Stromal cell of bone marrow (primary cell): ENCODE data around the gene AMT.

Source experiments
- DNase-seq: peaks from one replicate; pipeline ENCODE4 v3.0.0-alpha.2; 2012; ENCODE audit warnings: low read depth

AMT gene

GRCh38 chr3:49422379-49423248 lies at the start of gene AMT:
TSS of gene AMT (minus strand) at chr3:49422473. CDS start at chr3:49422450, 23 bp downstream.
- no peak for DNase-seq

GRCh38 chr3:49470714-49471420 lies 48.6 kb upstream of the AMT start:
- no peak for DNase-seq

GRCh38 chr3:49469936-49470713 lies 47.9 kb upstream of the AMT start, which contains the start of gene DAG1:
TSS of gene DAG1 (plus strand) at chr3:49470267. CDS start at chr3:49510535, 40,268 bp downstream.
- peak; percentile 94 for DNase-seq

- DNase-seq: peak; percentile 55
These were observed 47.0 kb upstream of the AMT start for GRCh38 chr3:49469037-49469935.

GRCh38 chr3:49466085-49466484 lies 43.8 kb upstream of the AMT start:
- no peak for DNase-seq

GRCh38 chr3:49465270-49466034 lies 43.2 kb upstream of the AMT start:
- no peak for DNase-seq

- no peak for DNase-seq
These were observed 39.9 kb upstream of the AMT start for GRCh38 chr3:49462222-49462621.

GRCh38 chr3:49461443-49462171 lies 39.3 kb upstream of the AMT start:
- DNase-seq: no peak

- DNase-seq: no peak
These were observed 38.7 kb upstream of the AMT start for GRCh38 chr3:49460956-49461355.

GRCh38 chr3:49460188-49460890 lies 38.1 kb upstream of the AMT start:
- no peak for DNase-seq

- DNase-seq: no peak
These were observed 34.2 kb upstream of the AMT start for GRCh38 chr3:49456466-49456865.

GRCh38 chr3:49454898-49455681 lies 32.8 kb upstream of the AMT start:
- no peak for DNase-seq

- DNase-seq: no peak
These were observed 32.2 kb upstream of the AMT start for GRCh38 chr3:49454458-49454857.

- no peak for DNase-seq
These were observed 31.3 kb upstream of the AMT start for GRCh38 chr3:49453621-49454020.

GRCh38 chr3:49445391-49445790 lies 23.1 kb upstream of the AMT start:
- DNase-seq: no peak

GRCh38 chr3:49434731-49435130 lies 12.5 kb upstream of the AMT start:
- no peak for DNase-seq

GRCh38 chr3:49428752-49429080 lies 6.4 kb upstream of the AMT start:
- no peak for DNase-seq

- DNase-seq: no peak
These were observed 5.3 kb upstream of the AMT start for GRCh38 chr3:49427586-49427985.

GRCh38 chr3:49424816-49425215 lies 2.5 kb upstream of the AMT start:
- DNase-seq: no peak
